NOMO-1 treated with dmso at 0.1 percent for 144 hours (cell line): Measurements from ENCODE around the gene CPAMD8.
"Not testable (repeated sequence)": the region's sequence is repeated elsewhere in the genome, so short reads cannot be mapped to it uniquely, and the experiment has no call there.

Experiments used
- DNase-seq: peaks from one replicate; lab custom pipeline; 2025; ENCODE audit not compliant: unreplicated experiment; lab: John Stamatoyannopoulos, UW

CPAMD8 gene

DNA sequence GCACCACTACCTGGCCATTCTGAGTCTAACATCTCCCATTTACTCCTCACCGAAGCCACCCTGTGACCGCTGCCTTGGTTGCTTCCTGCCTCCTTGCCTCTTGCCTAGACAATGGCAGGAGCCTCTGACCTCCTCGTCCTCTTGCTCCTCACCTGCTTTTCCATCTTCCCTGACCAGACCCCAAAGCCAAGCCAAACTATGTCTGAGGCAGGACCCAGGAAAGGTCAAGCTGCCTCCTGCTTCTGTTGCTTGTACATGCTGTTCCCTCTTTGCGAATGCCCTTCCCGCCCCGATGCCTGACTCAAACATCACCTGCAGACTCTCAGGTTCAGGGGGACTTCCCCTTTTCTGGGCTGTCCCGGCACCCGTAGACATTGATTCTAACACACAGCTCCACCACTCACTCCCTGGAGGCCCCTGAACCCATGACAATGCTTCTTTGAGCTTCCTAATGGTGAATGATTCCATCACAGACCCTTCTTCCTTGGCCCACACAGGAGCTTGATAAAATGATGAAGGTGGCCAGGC, 77.0 kb downstream of the CPAMD8 start:
- no peak for DNase-seq

DNA sequence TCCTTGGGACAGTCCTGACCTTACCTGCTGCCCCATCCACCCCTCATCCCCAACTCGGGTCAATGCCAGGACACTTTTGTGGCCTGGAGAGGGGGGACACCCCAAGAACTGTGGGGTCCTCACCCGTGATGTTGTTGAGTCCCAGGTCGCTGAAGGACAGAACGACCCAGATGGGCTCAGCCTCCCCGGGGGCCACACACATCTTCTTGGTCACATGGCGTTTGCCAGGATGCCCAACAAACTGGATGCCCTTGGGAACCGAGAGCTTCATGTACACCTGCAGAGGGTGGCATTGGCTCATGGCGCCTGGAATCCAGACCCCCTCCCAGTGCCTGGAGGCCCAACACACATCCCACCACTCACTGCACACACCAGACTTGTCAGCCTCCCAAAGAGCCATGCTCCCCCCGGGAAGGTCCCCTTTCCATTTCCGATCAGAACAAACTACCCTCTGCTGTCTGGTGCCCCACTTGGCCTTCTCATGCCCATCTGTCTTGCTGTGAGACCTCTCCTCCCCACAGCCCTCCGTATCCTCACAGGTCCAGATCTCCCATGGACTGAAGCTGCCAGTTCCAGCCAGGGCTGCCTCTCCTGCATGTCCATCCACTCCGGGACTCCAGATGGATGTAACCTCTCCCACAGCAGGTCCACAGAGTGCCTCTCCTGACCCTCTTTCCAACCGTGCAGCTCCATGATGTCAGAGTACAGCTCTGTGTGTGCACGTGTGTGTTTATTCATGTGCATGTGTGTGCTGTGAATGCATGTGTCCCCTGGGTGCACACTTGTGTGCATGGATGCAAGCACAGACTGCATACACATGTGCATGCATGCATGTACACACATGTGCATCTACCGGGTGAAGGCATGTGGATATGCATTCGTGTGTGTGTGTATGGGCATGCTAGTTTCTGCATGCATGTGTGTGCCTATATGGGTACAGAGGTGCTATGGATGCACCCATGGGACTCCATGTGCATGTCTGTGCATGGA, 79.4 kb downstream of the CPAMD8 start:
- no peak for DNase-seq

DNA sequence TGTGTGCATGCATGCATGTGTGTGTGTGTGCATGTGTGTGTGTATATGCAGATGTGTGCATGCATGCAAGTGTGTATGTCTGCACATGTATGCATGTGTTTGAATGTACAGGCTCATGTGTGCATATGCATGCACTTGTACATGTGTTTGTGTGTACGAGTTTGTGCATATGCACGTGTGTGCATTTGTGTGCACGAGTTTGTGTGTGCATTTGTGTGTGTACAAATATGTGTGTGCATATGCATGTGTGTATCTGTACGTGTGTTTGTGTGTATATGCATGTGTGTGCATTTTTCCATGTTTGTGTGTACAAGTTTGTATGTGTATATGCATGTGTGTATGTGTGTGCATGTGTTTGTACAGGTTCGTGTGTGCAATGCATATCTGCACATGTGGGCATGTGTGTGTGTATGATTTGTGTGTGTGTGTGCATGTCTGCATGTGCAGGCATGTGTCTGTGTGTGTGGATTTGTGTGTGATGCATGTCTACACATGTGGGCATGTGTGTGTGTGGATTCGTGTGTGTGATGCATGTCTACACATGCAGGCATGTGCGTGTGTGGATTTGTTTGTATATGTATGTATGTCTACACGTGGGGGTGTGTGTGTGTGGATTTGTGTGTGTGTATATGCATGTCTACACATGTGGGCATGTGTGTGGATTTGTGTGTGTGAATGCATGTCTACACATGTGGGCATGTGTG, 80.7 kb downstream of the CPAMD8 start:
- no peak for DNase-seq

DNA sequence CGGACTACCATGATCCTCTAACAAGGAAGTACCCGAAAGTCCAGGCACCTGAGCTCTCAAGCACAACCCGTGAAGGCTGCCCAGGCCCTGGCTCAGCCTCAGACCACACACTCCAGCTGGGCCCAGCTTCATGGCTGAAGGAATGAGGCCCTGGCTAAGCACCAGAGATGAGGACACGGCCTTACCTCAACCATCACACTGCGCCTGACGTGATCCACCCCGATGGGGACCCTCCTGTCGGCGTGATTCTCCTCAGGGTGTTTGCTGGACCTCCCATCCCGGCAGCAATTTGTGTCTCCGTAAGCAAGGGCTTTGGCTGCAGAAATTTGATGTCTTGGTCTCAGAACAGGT, 81.3 kb downstream of the CPAMD8 start:
- DNase-seq: no peak

DNA sequence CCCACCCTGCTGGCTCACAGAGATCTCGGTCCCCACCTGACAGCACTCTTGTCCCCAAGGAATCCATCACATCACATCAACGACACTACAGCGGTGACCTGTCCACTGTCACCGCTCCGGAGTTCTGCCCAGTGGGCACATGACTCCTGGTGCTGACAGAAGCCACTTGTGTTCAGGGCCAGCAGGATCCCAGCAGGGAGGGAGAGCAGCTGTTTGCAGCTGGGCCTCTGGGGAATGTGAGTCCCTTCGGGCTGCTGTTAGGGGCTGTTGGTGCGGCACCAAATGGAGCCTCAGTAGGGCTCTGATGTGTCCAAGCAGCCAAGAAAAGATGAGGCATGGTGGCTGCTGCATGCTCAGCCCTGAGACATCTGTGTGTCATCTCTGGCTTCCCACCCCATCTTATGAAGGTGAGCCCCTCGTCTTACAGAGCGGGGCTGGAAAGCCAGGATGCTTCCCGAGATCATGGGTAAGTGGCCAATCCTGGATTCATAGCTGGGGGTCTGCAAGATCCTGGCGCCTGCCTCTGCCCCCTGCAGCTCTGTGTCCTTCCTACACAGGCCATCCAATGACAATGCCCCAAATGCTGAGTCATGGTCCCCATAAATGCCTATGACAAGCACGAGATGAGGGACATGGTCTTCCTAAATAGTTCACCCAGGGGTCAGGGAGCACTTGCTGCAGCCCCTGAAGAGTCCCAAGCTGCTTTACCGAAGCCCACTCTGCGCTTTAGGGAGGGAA, 81.8 kb downstream of the CPAMD8 start:
- no peak for DNase-seq

DNA sequence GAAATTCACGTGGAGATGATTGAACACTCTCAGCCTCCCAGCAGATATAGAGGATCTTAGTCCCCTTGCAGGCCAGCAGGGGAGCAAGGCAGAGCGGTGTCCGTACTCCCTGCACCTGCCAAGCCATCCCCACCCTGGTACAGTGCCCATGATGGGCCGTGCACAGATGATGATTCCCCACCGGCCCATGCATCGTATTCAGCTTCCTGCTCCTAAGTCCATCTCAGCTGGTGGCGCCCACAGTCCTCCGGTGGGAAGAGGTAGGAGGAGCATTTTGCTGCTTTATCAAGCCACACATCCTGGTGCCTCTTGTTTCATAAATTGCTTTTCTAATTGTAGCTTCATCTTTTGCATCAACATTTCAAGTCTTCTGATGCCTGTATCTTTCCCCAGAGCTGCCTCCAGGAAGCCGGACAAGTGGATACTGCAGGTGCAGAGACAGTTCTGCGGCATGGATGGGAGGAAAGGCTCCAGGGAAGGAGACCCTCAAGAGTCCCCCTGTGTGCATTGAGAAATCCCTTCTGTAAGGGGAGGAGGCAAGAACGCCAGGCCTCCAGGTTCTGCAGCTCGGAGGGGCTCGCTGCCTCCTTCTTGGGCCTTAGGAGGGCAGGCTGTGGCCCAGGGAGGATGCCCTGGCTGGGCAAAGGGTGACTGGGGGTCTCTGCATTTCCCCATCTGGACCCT, 82.5 kb downstream of the CPAMD8 start:
- DNase-seq: no peak

DNA sequence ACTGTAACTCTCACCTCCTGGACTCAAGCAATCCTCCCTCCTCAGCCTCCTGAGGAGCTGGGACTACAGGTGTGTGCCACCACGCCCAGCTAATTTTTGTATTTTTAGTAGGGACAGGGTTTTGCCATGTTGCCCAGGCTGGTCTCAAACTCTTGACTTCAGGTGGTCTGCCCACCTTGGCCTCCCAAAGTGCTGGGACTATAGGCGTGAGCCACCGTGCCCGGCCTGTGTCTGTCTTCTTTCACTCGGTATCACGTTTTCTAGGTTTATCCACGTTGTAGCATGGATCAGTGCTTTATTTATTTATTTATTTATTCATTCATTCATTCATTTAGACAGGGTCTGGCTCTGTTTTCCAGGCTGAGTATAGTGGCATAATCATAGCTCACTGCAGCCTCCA, 83.5 kb downstream of the CPAMD8 start:
- DNase-seq: not testable (repeated sequence)

DNA sequence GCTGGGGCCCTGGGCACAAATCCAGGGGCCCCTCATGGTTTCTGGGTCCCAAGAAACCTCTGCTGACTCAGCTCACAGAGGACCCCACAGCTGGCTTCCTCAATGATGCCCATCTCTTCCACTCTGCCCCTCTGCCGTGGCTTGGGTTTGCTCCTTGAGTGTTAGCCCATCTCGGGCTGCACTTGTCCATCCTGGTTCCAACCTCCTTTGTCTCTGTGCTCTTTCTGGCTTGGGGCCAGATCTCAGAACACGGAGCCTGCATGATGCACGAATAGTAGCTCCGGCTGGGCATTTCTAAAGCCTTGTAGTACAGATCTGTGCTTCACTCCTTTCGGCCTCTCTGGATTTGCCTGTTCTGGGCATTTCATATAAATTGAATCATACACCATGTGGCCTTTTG, 84.0 kb downstream of the CPAMD8 start:
- DNase-seq: no peak

DNA sequence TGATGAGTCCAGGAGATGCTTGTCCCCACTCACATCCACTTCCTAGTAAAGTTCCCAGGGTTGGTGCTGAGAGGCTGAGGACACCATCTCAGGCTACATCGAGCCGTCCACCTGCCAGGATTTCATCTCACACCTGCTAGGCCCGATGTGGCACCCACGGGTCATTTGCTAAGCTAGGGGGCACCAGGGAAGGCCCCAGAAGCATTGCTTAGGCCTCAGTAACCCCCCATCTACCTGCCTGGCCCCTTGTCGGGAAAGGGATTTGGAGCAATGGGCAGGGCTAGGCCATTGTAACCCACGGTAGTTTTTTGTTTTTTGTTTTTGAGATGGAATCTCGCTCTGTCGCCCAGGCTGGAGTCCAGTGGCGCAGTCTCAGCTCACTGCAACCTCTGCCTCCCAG, 86.0 kb downstream of the CPAMD8 start:
- no peak for DNase-seq

DNA sequence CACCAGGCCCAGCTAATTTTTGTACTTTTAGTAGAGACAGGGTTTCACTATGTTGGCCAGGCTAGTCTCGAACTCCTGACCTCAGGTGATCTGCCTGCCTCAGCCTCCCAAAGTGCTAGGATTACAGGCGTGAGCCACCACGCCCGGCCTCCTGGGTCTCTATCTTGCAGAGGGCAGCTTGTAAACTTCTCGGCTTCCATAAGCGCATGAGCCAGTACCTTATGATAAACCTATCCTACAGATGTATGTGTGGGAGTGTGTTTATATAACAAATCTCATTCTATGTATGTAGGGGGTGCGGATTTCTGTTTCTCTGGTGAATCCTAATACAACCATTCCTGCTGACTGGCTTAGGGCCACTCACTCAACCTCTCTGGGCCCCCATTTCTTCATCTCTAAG, 86.5 kb downstream of the CPAMD8 start:
- DNase-seq: not testable (repeated sequence)

DNA sequence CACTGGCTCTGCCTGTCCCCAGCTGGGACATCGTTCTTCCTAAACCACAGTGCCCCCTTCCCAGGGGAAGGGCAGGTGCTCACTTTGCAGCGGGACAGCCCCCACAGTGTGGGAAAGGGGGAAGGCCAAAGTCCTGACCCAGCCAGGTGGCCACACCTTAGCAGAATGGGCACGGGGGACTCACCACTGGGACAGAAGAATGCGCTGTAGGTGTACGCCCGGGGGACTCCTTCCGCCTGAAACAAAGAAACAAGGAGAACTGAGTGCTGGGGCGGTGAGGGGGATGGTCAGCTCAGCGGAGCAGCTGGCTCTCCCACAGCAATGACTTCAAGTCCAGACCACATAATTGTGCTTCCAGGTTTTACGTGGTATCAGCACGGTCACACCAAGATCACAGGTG, 88.4 kb downstream of the CPAMD8 start:
- DNase-seq: no peak

DNA sequence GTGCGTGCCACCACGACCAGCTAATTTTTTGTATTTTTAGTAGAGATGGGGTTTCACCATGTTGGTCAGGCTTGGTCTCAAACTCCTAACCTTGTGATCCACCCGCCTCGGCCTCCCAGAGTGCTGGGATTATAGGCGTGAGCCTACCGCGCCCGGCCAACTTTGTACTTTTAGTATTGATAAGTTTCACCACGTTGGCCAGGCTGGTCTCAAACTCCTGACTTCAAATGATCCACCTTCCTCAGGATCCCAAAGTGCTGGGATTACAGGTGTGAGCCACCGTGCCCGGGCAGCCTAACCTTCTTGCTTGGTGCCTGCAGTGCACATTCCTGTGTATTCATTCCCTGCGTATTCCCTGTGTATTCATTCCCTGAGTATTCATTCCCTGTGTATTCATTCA, 88.8 kb downstream of the CPAMD8 start:
- not testable (repeated sequence) for DNase-seq

DNA sequence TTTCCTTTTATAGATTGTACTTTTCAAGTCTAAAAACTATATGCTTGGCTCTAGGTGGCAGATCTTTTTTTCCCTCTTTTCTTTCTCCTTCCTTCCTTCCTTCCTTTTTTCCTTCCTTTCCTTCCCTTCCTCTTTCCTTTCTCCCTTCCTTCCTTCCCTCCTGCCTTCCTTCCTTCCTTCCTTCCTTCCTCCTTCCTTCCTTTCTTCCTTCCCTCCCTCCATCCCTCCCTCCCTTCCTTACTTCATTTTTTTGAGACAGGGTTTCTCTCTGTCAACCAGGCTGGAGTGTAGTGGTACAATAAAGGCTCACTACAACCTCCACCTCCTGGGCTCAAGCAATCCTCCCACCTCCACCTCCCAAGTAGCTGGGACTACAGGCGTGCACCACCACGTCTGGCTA, 89.7 kb downstream of the CPAMD8 start:
- DNase-seq: no peak

DNA sequence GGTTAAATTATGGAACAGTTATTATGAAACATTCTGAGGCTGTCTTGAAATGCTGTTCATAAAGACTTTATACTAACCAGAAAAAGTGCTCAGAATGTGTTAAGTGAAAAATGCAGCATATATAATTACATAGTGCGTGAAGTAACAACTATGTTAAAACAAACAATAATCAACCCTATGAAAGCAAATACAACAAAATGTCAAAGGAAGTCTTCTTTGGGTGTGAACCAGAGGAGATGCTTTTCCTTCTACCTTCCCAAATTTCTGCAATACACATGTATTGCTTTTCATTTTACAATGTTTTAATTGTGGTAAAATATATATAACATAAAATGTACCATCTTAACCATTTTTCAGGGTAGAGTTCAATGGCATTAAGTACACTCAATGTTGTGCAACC, 92.1 kb downstream of the CPAMD8 start:
- DNase-seq: no peak

DNA sequence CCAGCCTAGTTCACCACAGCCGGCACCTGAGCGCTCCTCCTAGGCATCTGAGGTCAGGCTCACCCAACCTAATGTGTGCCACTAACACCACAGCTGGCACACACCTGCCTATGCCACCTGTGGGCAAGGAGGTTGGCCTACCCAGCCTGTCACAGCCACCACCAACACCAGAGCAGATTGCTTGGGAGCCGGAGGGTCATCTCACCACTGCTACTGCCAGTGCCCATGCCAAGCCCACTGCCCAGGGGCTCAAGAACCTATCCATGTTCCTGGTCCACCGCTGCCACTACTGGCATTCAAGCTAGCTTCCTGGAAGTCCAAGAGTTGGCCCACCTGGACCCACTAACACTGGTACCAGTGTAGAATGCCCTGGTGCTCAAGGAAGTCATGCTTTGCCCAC, 95.3 kb downstream of the CPAMD8 start:
- DNase-seq: no peak

DNA sequence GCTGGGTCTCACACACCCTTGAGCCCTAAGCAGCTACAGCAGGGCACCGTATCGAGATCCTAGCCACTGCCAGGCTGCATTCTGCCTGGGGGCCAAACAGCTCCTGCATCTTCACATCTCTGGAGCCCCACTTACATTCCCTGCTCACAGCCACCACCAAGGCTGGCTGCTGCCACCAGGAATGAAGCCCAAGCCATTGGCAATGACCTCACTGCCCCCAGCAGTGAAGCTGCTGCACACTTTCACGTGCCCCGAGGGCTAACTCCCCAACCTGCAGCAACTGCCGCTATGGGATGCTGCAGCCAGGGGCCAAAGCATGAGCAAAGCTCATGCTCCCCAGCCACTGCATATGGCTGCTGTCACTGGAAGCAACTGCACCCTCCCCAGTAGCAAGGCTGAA, 95.9 kb downstream of the CPAMD8 start:
- no peak for DNase-seq

DNA sequence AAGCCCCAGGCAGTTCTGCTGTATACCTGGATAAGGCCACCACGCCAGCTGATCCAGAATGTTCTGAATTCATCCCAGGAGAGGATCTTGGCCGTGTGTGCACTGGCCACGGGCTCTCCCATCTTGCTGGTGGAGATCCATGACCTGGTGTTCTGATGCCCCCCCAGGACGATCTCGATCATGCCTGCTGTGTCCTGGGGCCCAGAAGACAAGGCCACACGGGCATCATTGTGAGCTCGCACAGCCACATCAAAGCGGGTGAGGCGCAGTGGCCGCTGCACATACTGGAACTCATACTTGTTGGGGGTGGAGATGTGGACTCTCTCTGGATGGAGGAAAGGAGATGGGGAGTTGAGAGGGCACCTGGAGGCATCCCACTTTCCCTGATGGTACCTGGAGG, 97.7 kb downstream of the CPAMD8 start:
- DNase-seq: no peak

DNA sequence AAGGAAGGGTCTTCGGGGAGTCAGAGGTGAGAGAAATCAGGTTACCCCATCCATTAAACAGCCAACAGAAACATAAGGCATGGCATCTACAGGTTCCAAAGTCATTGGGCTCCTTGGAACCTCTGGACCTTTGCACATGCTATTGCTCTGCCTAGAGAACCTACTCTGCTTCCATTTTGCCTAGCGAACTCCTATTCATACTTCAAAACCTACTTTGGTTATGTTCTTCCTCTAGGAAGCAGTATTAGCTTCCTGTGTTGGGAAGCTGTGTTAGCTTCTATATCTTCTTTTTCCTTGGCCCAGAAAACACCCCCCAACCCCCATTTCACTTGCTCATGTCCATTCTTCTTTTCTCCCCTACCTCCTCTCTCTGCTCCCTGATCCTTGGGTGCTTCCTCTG, 98.3 kb downstream of the CPAMD8 start:
- DNase-seq: no peak

DNA sequence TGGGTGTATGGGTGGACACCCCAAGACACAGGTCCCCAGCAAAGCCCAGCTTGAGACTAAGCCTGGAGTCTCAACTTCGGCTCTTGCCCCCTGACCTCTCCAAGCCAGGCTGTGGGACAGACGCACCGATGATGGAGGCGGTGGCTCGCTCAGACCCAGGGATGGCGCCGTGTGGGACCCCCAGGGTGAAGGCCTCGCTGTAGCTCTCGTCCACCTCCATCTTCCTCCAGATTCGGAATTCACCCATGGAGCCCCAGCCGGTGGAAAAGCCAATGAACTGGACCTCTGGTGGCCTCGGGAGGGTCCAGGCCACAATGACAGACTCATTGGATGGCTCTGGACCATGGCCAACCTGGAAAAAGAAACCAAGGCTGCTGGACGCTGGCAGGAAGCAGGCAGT, 98.7 kb downstream of the CPAMD8 start:
- DNase-seq: no peak

DNA sequence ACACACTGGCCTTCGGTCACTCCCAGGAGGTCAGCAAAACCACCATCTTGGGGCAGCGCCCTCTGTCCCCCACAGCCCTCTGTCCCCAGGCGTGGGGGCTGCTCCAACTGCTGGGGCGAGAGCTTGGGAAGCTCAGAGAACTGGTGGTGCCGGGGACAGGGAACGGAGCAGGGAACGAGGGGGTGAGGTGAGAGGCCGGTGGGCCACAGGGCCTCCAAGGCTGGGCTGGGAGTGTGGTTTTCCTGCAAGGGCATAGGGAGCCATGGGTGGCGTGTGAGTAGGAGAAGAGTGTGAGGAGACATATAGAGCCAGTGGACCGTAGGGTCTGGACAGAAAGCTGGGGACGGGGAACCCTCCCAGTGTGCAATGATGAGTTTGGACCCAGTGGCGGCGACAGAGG, 103.7 kb downstream of the CPAMD8 start:
- DNase-seq: no peak

DNA sequence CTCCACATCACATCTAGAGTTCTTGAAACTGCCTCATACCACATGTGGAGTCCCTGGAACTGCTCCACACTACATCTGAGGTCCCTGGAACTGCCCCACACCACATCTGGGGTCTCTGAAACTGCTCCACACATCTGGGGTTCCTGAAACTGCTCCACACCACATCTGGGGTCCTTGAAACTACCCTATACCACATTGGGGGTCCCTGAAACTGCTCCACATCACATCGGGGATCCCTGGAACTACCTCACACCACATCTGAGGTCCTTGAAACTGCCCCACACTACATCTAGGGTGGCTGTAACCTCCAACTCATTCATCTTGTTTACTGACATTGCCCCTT, 104.0 kb downstream of the CPAMD8 start:
- DNase-seq: no peak
